OCI-LY3 (cell line): ENCODE data around the gene KTN1.

Experiments
- H2AFZ ChIP-seq: fragments of 200-600, 300-600 bp; shearing (Covaris generic); 2 replicates; pipeline ENCODE4 v1.6.0; 2014; ENCODE audit warnings: antibody characterized with exemption, low read depth, low read length
- H3K27ac ChIP-seq: fragments of 200-600, 300-600 bp; sonication (generic); 2 replicates; pipeline ENCODE4 v1.5.1; 2014; ENCODE audit warnings: mild to moderate bottlenecking, low read length, moderate library complexity, mixed read lengths
- H3K27me3 ChIP-seq: fragments of 200-600, 300-600 bp; sonication (generic); 2 replicates; pipeline ENCODE4 v1.6.1; 2014; ENCODE audit warnings: low read depth, low read length, mixed read lengths
- H3K36me3 ChIP-seq: fragments of 200-600, 300-600 bp; sonication (generic); replicated peaks from 2 replicates; pipeline ENCODE3; 2014; ENCODE audit warnings: low read depth, low read length, mixed read lengths
- H3K4me1 ChIP-seq: fragments of 300-600, 200-600 bp; sonication (generic); 2 replicates; pipeline ENCODE4 v1.6.1; 2014; ENCODE audit warnings: low read length, mixed read lengths
- H3K4me2 ChIP-seq: fragments of 200-600, 300-600 bp; sonication (generic); 2 replicates; pipeline ENCODE4 v1.6.1; 2014; ENCODE audit warnings: low read length, mixed read lengths
- H3K4me3 ChIP-seq: fragments of 300-600, 200-600 bp; sonication (generic); 2 replicates; pipeline ENCODE4 v1.5.1; 2014; ENCODE audit warnings: antibody characterized with exemption, mild to moderate bottlenecking, low read length, moderate library complexity
- H3K79me2 ChIP-seq: fragments of 300-600, 200-600 bp; shearing (Covaris generic); 2 replicates; pipeline ENCODE4 v1.6.1; 2014; ENCODE audit warnings: mild to moderate bottlenecking, low read length, mixed read lengths
- H3K9ac ChIP-seq: fragments of 300-600, 200-600 bp; shearing (Covaris generic); 2 replicates; pipeline ENCODE4 v1.6.0; 2014; ENCODE audit warnings: mild to moderate bottlenecking, low read length, moderate library complexity
- H3K9me3 ChIP-seq: fragments of 200-600, 300-600 bp; shearing (Covaris generic); 2 replicates; pipeline ENCODE4 v1.6.1; 2014; ENCODE audit warnings: low read length, mixed read lengths; ENCODE audit not compliant: insufficient read depth
- H4K20me1 ChIP-seq: fragments of 200-600, 300-600 bp; sonication (generic); 2 replicates; pipeline ENCODE4 v1.6.1; 2016; ENCODE audit warnings: low read length, mixed read lengths; ENCODE audit not compliant: insufficient read depth
- CTCF ChIP-seq: fragments of 200-600, 300-600 bp; sonication (generic); IDR thresholded peaks from 2 replicates; pipeline ENCODE4 v1.5.1; 2014; ENCODE audit warnings: antibody characterized with exemption, low read length, low read depth
- EZH2phosphoT487 ChIP-seq: fragments of 200-600 bp; shearing (Covaris generic); IDR thresholded peaks from 2 replicates; pipeline ENCODE4 v1.6.1; 2018; ENCODE audit warnings: antibody characterized with exemption, mixed run types, low read depth

KTN1 gene

GRCh38 chr14:55641290-55641689, 61.3 kb downstream of the KTN1 start:
- peaks cover 15% of the 10 kb centered on the region for H3K4me1 ChIP-seq
- H3K4me3 ChIP-seq: no peak overlapping the region
- TF ChIP-seq CTCF: no peak
- no peak for TF ChIP-seq EZH2phosphoT487
- no peak overlapping the region for H3K9ac ChIP-seq
- H3K27ac ChIP-seq: no peak overlapping the region
- no peak overlapping the region for H2AFZ ChIP-seq
- no peaks in the 10 kb centered on the region for H3K79me2 ChIP-seq
- no peaks in the 10 kb centered on the region for H3K27me3 ChIP-seq
- no peak overlapping the region for H3K4me2 ChIP-seq
- H3K9me3 ChIP-seq: no peaks in the 10 kb centered on the region
- 0 out of 2 replicates have a peak, but pooled peaks cover 3% of the 10 kb centered on the region for H4K20me1 ChIP-seq
- H3K36me3 ChIP-seq: peaks cover 41% of the 10 kb centered on the region

GRCh38 chr14:55641954-55642353, 61.9 kb downstream of the KTN1 start:
- no peaks in the 10 kb centered on the region for H3K27me3 ChIP-seq
- 0 out of 2 replicates have a peak, but pooled peaks cover 3% of the 10 kb centered on the region for H4K20me1 ChIP-seq
- no peaks in the 10 kb centered on the region for H3K9me3 ChIP-seq
- H3K27ac ChIP-seq: no peak overlapping the region
- H3K4me2 ChIP-seq: no peak overlapping the region
- peaks cover 36% of the 10 kb centered on the region for H3K36me3 ChIP-seq
- H3K9ac ChIP-seq: no peak overlapping the region
- no peaks in the 10 kb centered on the region for H3K79me2 ChIP-seq
- no peak overlapping the region for H3K4me3 ChIP-seq
- H3K4me1 ChIP-seq: peaks cover 15% of the 10 kb centered on the region
- H2AFZ ChIP-seq: no peak overlapping the region
- TF ChIP-seq CTCF (no peak), EZH2phosphoT487 (no peak)

GRCh38 chr14:55645145-55645544, 65.1 kb downstream of the KTN1 start:
- H3K27ac ChIP-seq: no peak overlapping the region
- no peaks in the 10 kb centered on the region for H3K9me3 ChIP-seq
- H2AFZ ChIP-seq: no peak overlapping the region
- H4K20me1 ChIP-seq: no peaks in the 10 kb centered on the region
- H3K9ac ChIP-seq: no peak overlapping the region
- no peaks in the 10 kb centered on the region for H3K27me3 ChIP-seq
- H3K4me3 ChIP-seq: no peak overlapping the region
- H3K4me1 ChIP-seq: peaks cover 3% of the 10 kb centered on the region
- no peaks in the 10 kb centered on the region for H3K79me2 ChIP-seq
- TF ChIP-seq CTCF (no peak), EZH2phosphoT487 (no peak)
- H3K36me3 ChIP-seq: peaks cover 40% of the 10 kb centered on the region
- no peak overlapping the region for H3K4me2 ChIP-seq

GRCh38 chr14:55645845-55646832, 66.1 kb downstream of the KTN1 start:
- no peak overlapping the region for H3K27ac ChIP-seq
- no peak overlapping the region for H3K9ac ChIP-seq
- H4K20me1 ChIP-seq: no peaks in the 10 kb centered on the region
- H2AFZ ChIP-seq: no peak overlapping the region
- H3K4me2 ChIP-seq: no peak overlapping the region
- no peak overlapping the region for H3K4me3 ChIP-seq
- no peaks in the 10 kb centered on the region for H3K27me3 ChIP-seq
- no peaks in the 10 kb centered on the region for H3K79me2 ChIP-seq
- H3K36me3 ChIP-seq: peaks cover 38% of the 10 kb centered on the region
- TF ChIP-seq EZH2phosphoT487 (no peak), CTCF (no peak)
- no peaks in the 10 kb centered on the region for H3K9me3 ChIP-seq
- no peaks in the 10 kb centered on the region for H3K4me1 ChIP-seq
